B cell (primary cell): ENCODE results near the gene HCN1. TPM values are rescaled to one million over a fixed set of nuclear protein-coding genes. Genes with fewer than 3 reads are reported as not detected.

Experiments
- ATAC-seq: fragments of 200-7000 bp; cut with Tn5 transposase; one replicate; pipeline ENCODE4 v1.10.0; 2021; ENCODE audit warnings: low read depth, mild to moderate bottlenecking, moderate number of reproducible peaks, moderate library complexity
- CTCF ChIA-PET: fragments of 350-600 bp; sonication (Branson Sonifier 250); formaldehyde crosslinking; loops from one replicate; lab custom pipeline; 2021; ENCODE audit warnings: antibody characterized with exemption, inconsistent platforms; lab: Charles Lee
- POLR2A ChIA-PET: fragments of 350-600 bp; sonication (Branson Sonifier 250); formaldehyde crosslinking; loops from one replicate; lab custom pipeline; 2021; ENCODE audit warnings: antibody characterized with exemption; lab: Charles Lee
- DNase-seq: peaks from one replicate; pipeline ENCODE4 v3.0.0; 2013
- H2AFZ ChIP-seq: 2 replicates; pipeline ENCODE4 v1.6.1; 2012; ENCODE audit warnings: mild to moderate bottlenecking, low read depth, low read length; ENCODE audit not compliant: insufficient read depth, poor library complexity, severe bottlenecking
- H3K27ac ChIP-seq, 2 donors: 1 replicate in 1 of 2; 2 replicates in 1 of 2; pipeline ENCODE4 v1.5.1; 2012 to 2013; ENCODE audit warnings: low read length in 2 of 2, mild to moderate bottlenecking in 2 of 2, moderate library complexity in 1 of 2
- H3K27me3 ChIP-seq, 4 experiments: fragments of 200-600 bp in 1 of 4; sonication (generic) in 1 of 4; replicated peaks in 1 of 4; 1 replicate in 2 of 4; 2 replicates in 2 of 4; pipeline versions ENCODE4 v1.6.1 to v1.7.0; 2013 to 2016; ENCODE audit warnings: low read length in 3 of 4, mild to moderate bottlenecking in 2 of 4, mixed read lengths in 1 of 4, moderate library complexity in 1 of 4; ENCODE audit not compliant: insufficient read depth in 4 of 4, control insufficient read depth in 3 of 4; ENCODE audit errors: control extremely low read depth in 1 of 4
- H3K36me3 ChIP-seq, 2 experiments: replicated peaks in 1 of 2; 1 replicate in 1 of 2; 2 replicates in 1 of 2; pipeline versions ENCODE4 v1.6.1 to v1.7.1; 2013; ENCODE audit warnings: low read length in 1 of 2; ENCODE audit not compliant: insufficient read depth in 2 of 2, control insufficient read depth in 1 of 2; ENCODE audit errors: control extremely low read depth in 1 of 2, extremely low read depth in 1 of 2
- H3K4me1 ChIP-seq, 2 donors: fragments of 200-600 bp in 1 of 2; sonication (generic) in 1 of 2; 1 replicate in 1 of 2; 2 replicates in 1 of 2; pipeline versions ENCODE4 v1.5.1 to v1.6.1; 2013 to 2017; ENCODE audit warnings: low read length in 2 of 2; ENCODE audit not compliant: control insufficient read depth in 2 of 2, insufficient read depth in 2 of 2
- H3K4me2 ChIP-seq: replicated peaks from 2 replicates; pipeline ENCODE3; 2012; ENCODE audit warnings: mild to moderate bottlenecking, low read depth, low read length; ENCODE audit not compliant: poor library complexity, severe bottlenecking
- H3K4me3 ChIP-seq, 5 experiments: fragments of 200-600 bp in 1 of 5; sonication (generic) in 1 of 5; 1 replicate in 3 of 5; 2 replicates in 2 of 5; pipeline versions ENCODE4 v1.5.1 to v1.7.0; 2011 to 2016; ENCODE audit warnings: low read length in 4 of 5, mild to moderate bottlenecking in 4 of 5, low read depth in 2 of 5, control low read depth in 1 of 5, moderate library complexity in 1 of 5; ENCODE audit not compliant: insufficient read depth in 1 of 5; ENCODE audit errors: control extremely low read depth in 1 of 5, extremely low read depth in 1 of 5
- H3K79me2 ChIP-seq: fragments of 200-600 bp; sonication (generic); one replicate; pipeline ENCODE4 v1.6.0; 2016; ENCODE audit warnings: low read length; ENCODE audit not compliant: control insufficient read depth, insufficient read depth
- H3K9ac ChIP-seq: fragments of 200-600 bp; sonication (generic); 2 replicates; pipeline ENCODE4 v1.6.1; 2017; ENCODE audit warnings: mild to moderate bottlenecking, low read length, moderate library complexity
- H3K9me3 ChIP-seq, 3 donors: one replicate each; pipeline versions ENCODE4 v1.6.1 to v1.7.1; 2013; ENCODE audit warnings: low read length in 2 of 3; ENCODE audit not compliant: control insufficient read depth in 2 of 3, insufficient read depth in 1 of 3; ENCODE audit errors: control extremely low read depth in 1 of 3
- H4K20me1 ChIP-seq: 2 replicates; pipeline ENCODE4 v1.6.0; 2012; ENCODE audit warnings: mild to moderate bottlenecking, low read length; ENCODE audit not compliant: insufficient read depth, control insufficient read depth, poor library complexity, severe bottlenecking
- H3K27ac Mint-ChIP-seq: one replicate; pipeline ENCODE4 v1.8.0; 2021; ENCODE audit warnings: mixed read lengths
- H3K27me3 Mint-ChIP-seq: one replicate; pipeline ENCODE4 v1.8.0; 2021; ENCODE audit warnings: mixed read lengths
- H3K4me1 Mint-ChIP-seq: one replicate; pipeline ENCODE4 v1.8.0; 2021; ENCODE audit warnings: mixed read lengths
- H3K4me3 Mint-ChIP-seq: one replicate; pipeline ENCODE4 v1.8.0; 2021; ENCODE audit warnings: mixed read lengths
- H3K9me3 Mint-ChIP-seq: one replicate; pipeline ENCODE4 v1.8.0; 2022; ENCODE audit warnings: mixed read lengths; ENCODE audit not compliant: insufficient read depth
- CTCF ChIP-seq: fragments of 200-600 bp; IDR thresholded peaks from one replicate; pipeline ENCODE4 v1.8.0; 2022; ENCODE audit warnings: antibody characterized with exemption, mild to moderate bottlenecking
- EZH2 ChIP-seq: IDR thresholded peaks from 2 replicates; pipeline ENCODE4 v1.6.1; 2012; ENCODE audit warnings: borderline replicate concordance, low read depth, mild to moderate bottlenecking, moderate library complexity, low read length; ENCODE audit not compliant: insufficient read depth, poor library complexity, severe bottlenecking
- WGBS: methylation state at CpG from one replicate; pipeline ENCODE4 v1.1.5; 2013; ENCODE audit warnings: missing lambda C conversion rate; ENCODE audit not compliant: insufficient coverage; 5-methylcytosine and 5-hydroxymethylcytosine counted together
- intact Hi-C: fragments of 100-400 bp; cut with micrococcal nuclease; formaldehyde crosslinking; loops from one replicate; pipeline ENCODE4 v1.10.0; 2022
- polyA plus RNA-seq: library from polyadenylated mRNA; depleted of rRNA; stranded (reverse); fragments of >200 nt; gene quantifications from 2 replicates; pipeline ENCODE4 v1.2.3, GENCODE V29; 2012
- total RNA-seq, 2 donors: library from RNA; stranded (reverse); fragments of 120-200 nt in 1 of 2; gene quantifications; 1 replicate in 1 of 2; 2 replicates in 1 of 2; pipeline versions ENCODE4 v1.2.3 to v1.2.4, GENCODE V29; 2013 to 2022

The HCN1 gene
- total and polyA plus RNA-seq, 2 donors (not counting 1 experiment from before 2014, with no cell fraction given) = not detected

DNA sequence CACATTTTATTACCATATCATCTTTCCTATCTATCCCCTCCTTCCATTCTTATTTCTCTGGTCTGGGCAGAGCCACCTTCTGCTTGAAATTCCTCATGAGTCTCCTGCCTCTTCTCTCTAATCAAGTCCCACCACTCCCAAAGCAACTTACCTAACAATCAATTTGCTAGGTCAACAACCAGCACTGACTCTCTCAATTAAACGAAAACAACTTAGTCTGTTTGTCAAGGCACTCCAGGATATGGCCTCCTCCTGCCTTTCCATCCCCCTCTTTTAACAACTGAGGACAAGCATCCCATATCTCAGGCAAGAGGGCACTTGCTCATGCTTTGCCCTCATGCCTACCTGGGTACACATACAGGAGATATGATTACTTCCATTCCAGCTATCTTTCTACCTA is 47.4 kb downstream of the HCN1 start:
- no peak overlapping the region for H3K4me3 Mint-ChIP-seq
- H3K9ac ChIP-seq = no peak overlapping the region
- no peak overlapping the region for H3K27ac Mint-ChIP-seq

DNA sequence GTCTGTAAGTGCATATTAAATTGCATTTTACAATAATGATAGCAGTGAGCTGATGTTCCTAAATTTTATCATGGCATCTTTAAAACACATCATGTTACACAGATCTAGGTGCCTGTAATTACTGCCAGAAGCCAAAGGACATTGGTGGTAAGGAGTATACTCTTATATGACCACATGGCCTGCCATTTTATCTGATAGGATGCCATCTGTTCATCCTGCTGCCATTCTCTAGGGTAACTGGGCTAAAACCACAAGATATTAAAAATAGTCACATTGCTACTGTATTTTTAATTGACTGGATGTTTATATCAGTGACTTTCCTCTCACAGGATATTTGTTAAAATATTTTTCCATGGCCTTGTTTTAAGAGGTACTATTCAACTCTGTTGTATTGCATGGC is 53.1 kb downstream of the HCN1 start:
- DNase-seq (no peak), ATAC-seq (no peak)
- no peak overlapping the region for H3K27ac ChIP-seq
- Mint-ChIP-seq H3K9me3 (no peaks in the 10 kb centered on the region), H3K4me3 (no peak overlapping the region), H3K4me1 (no peaks in the 10 kb centered on the region), H3K27ac (no peak overlapping the region), H3K27me3 (no peaks in the 10 kb centered on the region)
- no peaks in the 10 kb centered on the region for H3K9me3 ChIP-seq
- no peak overlapping the region for H2AFZ ChIP-seq
- H3K9ac ChIP-seq = no peak overlapping the region
- H3K4me1 ChIP-seq = no peaks in the 10 kb centered on the region
- no peak for TF ChIP-seq CTCF
- TF ChIP-seq EZH2 = no peak
- no peaks in the 10 kb centered on the region for H3K79me2 ChIP-seq
- H3K4me2 ChIP-seq = no peak overlapping the region
- no peaks in the 10 kb centered on the region for H3K27me3 ChIP-seq
- ChIA-PET CTCF (no interaction called here), POLR2A (no interaction called here)
- intact Hi-C loops = no loop called here
- no peak overlapping the region for H3K4me3 ChIP-seq
- no peaks in the 10 kb centered on the region for H4K20me1 ChIP-seq
- H3K36me3 ChIP-seq = no peaks in the 10 kb centered on the region

More for the DNA sequence above, 47.4 kb downstream of the HCN1 start:
- CTCF ChIA-PET = no interaction called here
- ATAC-seq (no peak), DNase-seq (no peak)
- H3K4me1 Mint-ChIP-seq = no peaks in the 10 kb centered on the region
- POLR2A ChIA-PET = no interaction called here
- H3K27me3 ChIP-seq = no peaks in the 10 kb centered on the region
- H3K36me3 ChIP-seq = no peaks in the 10 kb centered on the region
- no peak for TF ChIP-seq EZH2
- TF ChIP-seq CTCF = no peak
- H3K4me3 ChIP-seq = no peak overlapping the region
- H3K9me3 ChIP-seq = no peaks in the 10 kb centered on the region
- H2AFZ ChIP-seq = no peak overlapping the region
- peaks cover 4% of the 10 kb centered on the region for H3K9me3 Mint-ChIP-seq
- no peaks in the 10 kb centered on the region for H3K4me1 ChIP-seq
- no peak overlapping the region for H3K4me2 ChIP-seq
- H3K27ac ChIP-seq = no peak overlapping the region
- H4K20me1 ChIP-seq = no peaks in the 10 kb centered on the region
- no peaks in the 10 kb centered on the region for H3K27me3 Mint-ChIP-seq
- no peaks in the 10 kb centered on the region for H3K79me2 ChIP-seq
- intact Hi-C loops = no loop called here
- 67% methylated on average over 1 of the region's 1 CpG for WGBS
